ENCODE measurements around the gene BLOC1S5. TPM values are rescaled to one million over a fixed set of nuclear protein-coding genes. Genes with fewer than 3 reads are reported as not detected.
"Not testable (repeated sequence)": the region's sequence is repeated elsewhere in the genome, so short reads cannot be mapped to it uniquely, and the experiment has no call there.

Gene BLOC1S5
- total RNA-seq, 1 donor from 2014 or later, result 10.8 TPM

- intact Hi-C loops (cut with DNase I), result loop anchor here (2.0 to 5.0 kb wide), 2 partner anchors 42 to 336 kb away; no protein-coding TSS in a partner anchor
- no peak for DNase-seq (ENCODE audit: low spot score)
Measured at GRCh38 chr6:8059129-8059528, 5.1 kb downstream of the BLOC1S5 start.

GRCh38 chr6:8057793-8058192 is 6.4 kb downstream of the BLOC1S5 start:
- intact Hi-C loops (cut with DNase I), result loop anchor here (2.0 to 5.0 kb wide), 2 partner anchors 40 to 335 kb away; no protein-coding TSS in a partner anchor

DNA sequence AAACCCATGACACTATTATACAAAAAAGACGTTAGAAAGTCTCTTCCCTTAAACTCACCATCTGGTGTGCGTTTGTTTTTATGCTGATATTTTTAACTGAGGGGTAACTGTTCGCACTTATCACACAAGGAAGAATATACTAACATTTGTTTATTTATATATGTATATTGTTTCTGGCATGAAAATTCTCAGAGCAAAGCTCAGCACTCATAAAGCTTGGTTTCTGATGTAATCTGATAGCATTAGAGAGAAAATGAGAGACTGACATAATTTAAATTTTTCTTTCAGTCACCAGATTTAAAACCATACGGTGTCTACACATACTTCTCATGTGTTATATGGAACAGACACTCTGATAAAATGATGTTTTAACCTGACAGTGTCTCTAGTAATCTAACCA is 6.9 kb downstream of the BLOC1S5 start:
- no peak for DNase-seq (ENCODE audit: low spot score)
- intact Hi-C loops (cut with DNase I), result loop anchor here (5.0 kb wide), 1 partner anchor 40 kb away; no protein-coding TSS in a partner anchor

More at GRCh38 chr6:8057793-8058192, 6.4 kb downstream of the BLOC1S5 start:
- no peak for DNase-seq (ENCODE audit: low spot score)

- intact Hi-C loops (cut with DNase I), result no loop called here
- no peak for DNase-seq (ENCODE audit: low spot score)
Measured at GRCh38 chr6:8054276-8054675, 9.9 kb downstream of the BLOC1S5 start.

DNA sequence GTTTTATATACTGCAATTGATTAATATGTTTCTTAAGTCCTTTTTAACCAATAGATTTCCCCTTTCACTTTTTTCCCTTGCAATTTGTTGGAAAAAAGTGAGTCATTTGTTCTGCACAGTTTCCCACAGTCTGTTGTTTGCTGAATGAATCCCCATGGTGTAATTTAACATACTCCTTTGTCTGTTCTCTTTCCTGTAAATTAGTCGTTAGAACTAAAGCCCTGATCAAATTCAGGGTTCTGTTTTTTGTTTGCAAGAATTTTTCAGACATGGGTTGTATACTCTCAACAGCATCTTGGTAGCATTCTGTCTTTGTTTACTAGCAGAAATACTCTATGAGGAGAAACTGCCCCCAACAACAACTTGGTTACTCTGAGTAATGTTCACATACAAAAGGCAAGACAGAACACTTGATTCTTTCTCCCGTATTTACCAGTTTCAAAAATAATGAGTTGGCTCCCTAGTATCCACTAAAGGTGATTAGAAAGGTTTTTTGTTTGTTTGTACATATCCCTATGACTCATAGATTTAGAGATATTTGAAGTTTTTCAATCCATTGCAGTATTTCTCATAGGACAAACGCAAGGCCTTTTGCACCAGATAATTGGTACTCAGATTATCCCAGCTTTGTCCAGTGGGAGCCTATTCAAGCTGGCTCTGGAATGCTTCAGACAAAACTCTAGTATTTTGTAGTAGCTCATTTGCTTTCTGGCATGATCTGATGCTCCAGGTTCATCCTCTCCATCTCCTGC is 16.5 kb downstream of the BLOC1S5 start:
- intact Hi-C loops (cut with DNase I), result no loop called here
- no peak for DNase-seq (ENCODE audit: low spot score)

GRCh38 chr6:8045769-8046168 is 18.4 kb downstream of the BLOC1S5 start:
- intact Hi-C loops (cut with DNase I); DNase-seq (ENCODE audit: low spot score): not testable (repeated sequence)

DNA sequence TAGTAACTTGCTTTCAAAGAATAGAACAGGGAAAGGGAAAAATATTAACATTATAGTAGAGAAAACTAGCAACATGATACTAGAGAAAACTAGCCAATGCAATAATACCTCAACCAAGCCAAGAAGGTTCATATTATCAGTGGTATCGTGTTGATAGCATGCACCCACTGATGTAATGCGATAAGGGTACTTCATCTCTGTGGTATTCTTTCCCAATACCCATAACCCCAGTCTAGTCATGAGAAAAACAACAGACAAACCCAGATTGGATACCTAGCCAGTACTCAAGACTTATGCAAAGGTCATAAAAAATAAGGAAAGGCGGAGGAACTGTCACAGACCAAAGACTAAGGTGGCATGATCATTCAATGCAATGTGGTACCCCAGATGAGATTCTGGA is 21.0 kb downstream of the BLOC1S5 start:
- DNase-seq (ENCODE audit: low spot score), result no peak
- intact Hi-C loops (cut with DNase I), result no loop called here

GRCh38 chr6:8041913-8042583 is 22.1 kb downstream of the BLOC1S5 start:
- no peak for DNase-seq (ENCODE audit: low spot score)

DNA sequence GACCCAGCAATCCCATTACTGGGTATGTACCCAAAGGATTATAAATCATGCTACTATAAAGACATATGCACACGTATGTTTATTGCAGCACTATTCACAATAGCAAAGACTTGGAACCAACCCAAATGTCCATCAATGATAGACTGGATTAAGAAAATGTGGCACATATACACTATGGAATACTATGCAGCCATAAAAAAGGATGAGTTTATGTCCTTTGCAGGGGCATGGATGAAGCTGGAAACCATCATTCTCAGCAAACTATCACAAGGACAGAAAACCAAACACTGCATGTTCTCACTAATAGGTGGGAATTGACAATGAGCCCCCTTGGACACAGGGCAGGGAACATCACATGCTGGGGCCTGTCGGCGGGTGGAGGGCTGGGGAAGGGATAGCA is 30.1 kb downstream of the BLOC1S5 start:
- DNase-seq (ENCODE audit: low spot score); intact Hi-C loops (cut with DNase I): not testable (repeated sequence)

More at GRCh38 chr6:8041913-8042583, 22.1 kb downstream of the BLOC1S5 start:
- intact Hi-C loops (cut with DNase I), result no loop called here

DNA sequence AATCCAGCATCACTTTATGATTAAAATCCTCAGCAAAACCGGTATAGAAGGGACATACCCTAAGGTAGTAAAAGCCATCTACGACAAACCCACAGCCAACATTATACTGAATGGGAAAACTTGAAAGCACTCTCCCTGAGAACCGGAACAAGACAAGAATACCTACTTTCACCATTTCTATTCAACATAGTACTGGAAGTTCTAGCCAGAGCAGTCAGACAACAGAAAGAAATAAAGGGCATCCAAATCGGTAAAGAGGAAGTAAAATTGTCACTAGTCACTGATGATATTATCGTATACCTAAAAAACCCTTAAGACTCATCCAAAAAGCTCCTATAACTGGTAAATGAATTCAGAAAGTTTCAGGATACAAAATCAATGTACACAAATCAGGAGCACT is 33.3 kb downstream of the BLOC1S5 start:
- intact Hi-C loops (cut with DNase I), result no loop called here
- DNase-seq (ENCODE audit: low spot score), result no peak

DNA sequence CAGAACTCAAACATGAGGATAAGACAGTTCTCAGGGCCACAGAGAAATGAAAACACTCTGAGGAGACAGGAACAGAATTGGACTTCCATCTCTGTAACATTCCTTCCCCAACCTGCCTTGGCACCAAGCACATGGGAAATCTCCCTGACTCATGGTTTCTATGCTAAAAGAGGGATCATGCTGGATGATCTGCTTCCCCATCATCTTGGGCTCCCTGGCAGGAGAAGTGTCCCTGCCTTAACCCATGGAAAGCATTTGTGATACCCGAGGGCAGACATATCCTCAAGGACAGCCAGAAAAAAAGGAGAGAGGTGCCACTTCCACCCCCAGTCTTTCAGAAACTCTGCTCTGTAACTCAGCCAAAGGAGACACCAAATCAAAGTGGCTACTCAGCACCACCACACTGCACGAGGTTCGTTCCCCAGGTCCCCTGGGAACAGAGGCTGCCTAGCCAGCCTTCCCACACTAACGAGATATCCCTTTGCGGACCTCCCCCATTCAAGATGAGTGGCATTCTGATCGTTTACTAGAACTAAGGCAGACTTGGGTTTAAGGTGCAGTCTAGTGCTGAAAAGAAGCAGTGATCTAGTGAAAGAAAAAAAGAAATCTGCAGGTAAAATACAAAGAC is 34.8 kb downstream of the BLOC1S5 start:
- intact Hi-C loops (cut with DNase I), result no loop called here
- DNase-seq (ENCODE audit: low spot score), result no peak

- intact Hi-C loops (cut with DNase I), result no loop called here
- no peak for DNase-seq (ENCODE audit: low spot score)
Measured at GRCh38 chr6:8027965-8028651, 36.1 kb downstream of the BLOC1S5 start.

DNA sequence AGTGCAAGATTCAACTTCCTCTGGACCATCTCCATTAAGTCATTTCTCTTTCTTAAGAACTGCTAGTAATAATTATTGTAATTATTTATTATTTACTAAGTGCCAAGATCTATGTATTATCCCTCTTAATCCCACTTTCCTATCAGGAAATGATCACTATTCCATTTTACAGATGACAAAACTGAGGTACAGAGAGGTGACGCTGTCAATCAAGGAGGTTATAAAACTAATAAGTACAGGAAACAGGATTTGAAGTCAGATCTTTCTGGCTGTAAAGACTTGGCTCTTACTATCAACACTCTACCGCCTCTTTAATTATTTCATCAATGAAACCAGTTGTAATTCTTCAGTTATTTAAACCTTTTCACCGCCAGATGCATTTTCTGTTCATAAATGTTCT is 37.4 kb downstream of the BLOC1S5 start:
- intact Hi-C loops (cut with DNase I), result no loop called here
- no peak for DNase-seq (ENCODE audit: low spot score)

DNA sequence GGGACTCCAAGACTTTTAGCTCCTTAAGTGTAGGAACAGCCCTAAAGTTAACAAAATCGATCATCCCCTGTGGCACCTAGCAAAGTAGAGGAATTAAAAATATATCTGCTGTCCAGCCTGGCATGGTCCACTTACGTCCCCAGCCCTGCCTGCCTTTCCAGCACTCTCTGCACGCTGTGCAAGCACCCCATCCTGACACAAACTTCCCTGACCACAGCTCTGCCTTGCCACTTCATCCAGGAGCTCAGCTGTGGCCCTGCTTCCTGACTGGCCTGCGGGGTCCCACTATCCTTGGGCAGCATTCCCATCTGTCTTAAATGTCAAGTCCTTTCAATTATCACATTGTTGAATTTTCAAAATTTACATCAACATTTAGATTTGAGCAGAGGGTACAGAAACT is 39.0 kb downstream of the BLOC1S5 start:
- no peak for DNase-seq (ENCODE audit: low spot score)
- intact Hi-C loops (cut with DNase I), result no loop called here

DNA sequence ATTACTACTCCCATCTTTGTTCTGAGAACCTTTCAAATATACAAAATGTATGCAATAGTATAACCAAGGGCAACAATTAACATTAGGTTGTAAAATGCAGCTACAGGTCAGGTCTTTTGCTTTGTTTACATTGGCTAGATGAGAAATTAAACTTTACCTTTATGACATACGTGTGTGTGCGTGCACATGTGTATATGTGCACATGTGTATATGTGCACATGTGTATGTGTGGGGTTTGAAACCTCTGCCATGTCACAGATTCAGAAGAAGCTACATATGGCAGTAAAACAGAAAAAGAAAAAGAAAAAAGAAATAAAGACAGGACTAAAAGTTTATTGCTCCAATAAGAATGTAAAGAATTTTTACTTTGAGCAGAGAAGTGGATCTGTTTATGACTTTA is 40.6 kb downstream of the BLOC1S5 start:
- intact Hi-C loops (cut with DNase I), result no loop called here
- no peak for DNase-seq (ENCODE audit: low spot score)

DNA sequence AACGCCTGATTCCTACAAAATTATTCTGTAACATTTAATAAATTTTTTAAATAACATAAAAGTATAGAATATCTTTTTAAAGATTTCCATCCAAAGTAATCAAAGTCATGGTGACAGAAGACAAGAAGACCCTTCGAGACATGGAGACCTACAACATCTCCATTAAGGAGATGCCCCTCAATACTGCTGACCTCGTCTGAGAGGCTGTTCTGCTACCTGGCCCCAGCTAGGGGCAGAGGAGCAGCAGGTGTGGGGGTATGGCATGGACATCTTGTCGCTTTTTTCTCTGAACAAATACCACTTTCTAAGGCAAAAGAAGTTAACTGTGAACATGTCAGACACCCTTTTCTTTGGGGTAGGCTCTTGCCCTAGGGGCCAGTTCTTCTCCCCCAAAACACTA is 44.1 kb downstream of the BLOC1S5 start:
- DNase-seq (ENCODE audit: low spot score), result no peak
- intact Hi-C loops (cut with DNase I), result no loop called here

GRCh38 chr6:8017705-8018104 is 46.5 kb downstream of the BLOC1S5 start:
- intact Hi-C loops (cut with DNase I), result loop anchor here (5.0 kb wide), 1 partner anchor 40 kb away; no protein-coding TSS in a partner anchor
- no peak for DNase-seq (ENCODE audit: low spot score)

- intact Hi-C loops (cut with DNase I), result loop anchor here (5.0 kb wide), 1 partner anchor 40 kb away; no protein-coding TSS in a partner anchor
- DNase-seq (ENCODE audit: low spot score), result no peak
Measured at GRCh38 chr6:8017276-8017701, 46.9 kb downstream of the BLOC1S5 start.

DNA sequence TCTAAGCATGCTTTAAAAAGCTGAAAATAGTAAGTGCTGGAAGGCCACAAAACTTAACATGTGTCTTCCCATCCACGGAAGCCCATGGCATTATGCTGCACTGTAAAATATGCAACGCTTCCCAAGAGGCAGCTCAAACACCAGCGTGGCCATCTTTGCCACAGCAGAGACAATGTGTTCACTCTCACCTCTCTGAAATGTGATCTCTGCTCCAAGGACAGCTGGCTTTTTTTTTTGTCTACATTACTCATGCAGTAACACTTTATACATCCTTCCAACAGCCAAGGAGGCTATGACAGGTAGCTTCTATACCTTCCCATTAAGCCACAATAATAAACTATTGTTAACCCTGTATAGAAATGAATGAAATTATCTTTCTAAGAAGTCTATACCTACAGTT is 49.2 kb downstream of the BLOC1S5 start:
- intact Hi-C loops (cut with DNase I), result loop anchor here (5.0 kb wide), 1 partner anchor 42 kb away; no protein-coding TSS in a partner anchor
- no peak for DNase-seq (ENCODE audit: low spot score)

GRCh38 chr6:8013763-8014162 is 50.4 kb downstream of the BLOC1S5 start:
- DNase-seq (ENCODE audit: low spot score), result no peak
- intact Hi-C loops (cut with DNase I), result no loop called here

All from cardiac septum (tissue), 1 donor.